Fibroblast of skin of right biceps (primary cell): ENCODE results near the gene MUC13.

Source experiments
- DNase-seq: peaks from one replicate; pipeline ENCODE4 v3.0.0-alpha.2; 2013

Gene MUC13

GRCh38 chr3:124861041-124861440 lies 73.5 kb downstream of the MUC13 start:
- DNase-seq: no peak

GRCh38 chr3:124860599-124860998 lies 74.0 kb downstream of the MUC13 start:
- peak; percentile 98 for DNase-seq

DNA sequence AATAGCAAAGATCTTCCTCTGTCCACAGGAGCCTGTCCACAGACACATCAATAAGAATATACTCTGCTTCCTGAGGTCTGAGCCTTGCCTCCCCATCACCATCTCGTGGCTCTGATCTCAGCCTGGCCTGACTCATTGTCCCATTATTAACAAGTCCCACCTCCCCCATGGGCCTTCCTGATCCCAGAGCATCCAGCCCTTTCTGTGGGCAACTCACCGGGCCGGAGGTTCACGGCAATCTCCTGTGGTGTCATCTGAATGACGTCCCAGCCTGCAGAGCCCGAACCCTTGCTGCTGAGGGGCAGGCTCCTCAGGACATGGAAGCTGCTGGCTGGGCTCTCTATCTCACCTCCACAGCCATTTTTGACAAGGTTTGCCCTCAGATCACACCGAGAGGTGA lies 75.5 kb downstream of the MUC13 start:
- DNase-seq: peak; percentile 91

DNA sequence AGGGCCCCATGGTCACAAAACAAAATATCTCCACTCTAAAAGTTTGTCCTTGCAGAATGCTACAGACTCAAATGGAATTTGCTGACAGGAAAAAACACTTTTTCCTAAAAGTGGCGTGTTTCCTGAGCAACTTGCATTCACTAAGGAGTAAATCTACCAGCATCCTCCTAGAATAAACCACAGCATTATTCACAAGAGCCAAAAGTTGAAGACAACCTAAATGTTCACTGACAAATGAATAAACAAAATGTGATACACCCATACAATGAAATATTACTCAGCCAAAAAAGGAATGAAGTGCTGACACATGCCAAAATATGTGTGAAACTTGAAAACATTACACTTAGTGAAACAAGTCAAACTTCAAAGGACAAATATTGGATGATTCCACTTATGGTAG lies 76.3 kb downstream of the MUC13 start:
- DNase-seq: peak; percentile 88

DNA sequence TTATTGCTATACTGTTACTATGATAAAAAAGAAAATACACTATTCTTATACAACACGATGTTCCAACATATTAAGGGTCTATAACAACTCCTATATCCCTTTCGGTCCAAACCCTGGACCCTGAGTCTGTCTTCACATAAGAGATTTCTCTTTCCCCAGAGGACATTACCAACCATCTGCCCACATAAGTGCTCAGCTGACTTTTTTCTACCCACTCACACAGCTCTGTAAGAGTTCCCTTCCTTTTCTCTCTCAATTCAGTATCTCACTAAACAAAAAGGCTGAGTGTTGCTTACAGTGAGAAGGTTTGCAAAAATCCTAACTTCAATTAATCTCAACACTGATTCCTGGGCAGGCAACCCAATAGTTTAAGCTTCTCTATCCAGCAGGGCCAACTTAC lies 77.9 kb downstream of the MUC13 start:
- DNase-seq: no peak
